Left cardiac atrium (tissue), 4 donors: ENCODE data around the gene RNF14. TPM values are rescaled to one million over a fixed set of nuclear protein-coding genes. Genes with fewer than 3 reads are reported as not detected.
A peak's percentile ranks its signal among the peaks of the same experiment; 100 is the strongest.

Experiments
- ATAC-seq, 2 donors: fragments of 200-7000 bp; cut with Tn5 transposase; one replicate each; pipeline ENCODE4 v1.9.1; 2020; ENCODE audit warnings: mild to moderate bottlenecking in 2 of 2, moderate library complexity in 2 of 2
- DNase-seq: peaks from one replicate; pipeline ENCODE4 v3.0.0-alpha.2; 2020
- intact Hi-C, 2 donors: fragments of 100-400 bp; cut with DNase I; formaldehyde crosslinking; loops; one replicate each; pipeline versions ENCODE4 v1.14.1 to v1.15.1; 2022 to 2023
- total RNA-seq, 2 donors: library from RNA; stranded (reverse); fragmentation: NEBNext Ultra II Directional; extraction: Animal tissue kit (Norgen Biotek cat#: 25700); gene quantifications; one replicate each; pipeline ENCODE4 v1.2.1, GENCODE V29; 2021
- donor health status: DM: no; HTN: yes; CAD: no.
- donor health status: DM: no; HTN: yes; CAD: no; lungs with severe emphysema.
- donor health status: DM: yes; HTN: yes; CAD: no.
- donor health status: Dilated cardiomyopathy.

RNF14 gene
- total RNA-seq, 2 donors from 2014 or later = 71.8 to 87.4 TPM

DNA sequence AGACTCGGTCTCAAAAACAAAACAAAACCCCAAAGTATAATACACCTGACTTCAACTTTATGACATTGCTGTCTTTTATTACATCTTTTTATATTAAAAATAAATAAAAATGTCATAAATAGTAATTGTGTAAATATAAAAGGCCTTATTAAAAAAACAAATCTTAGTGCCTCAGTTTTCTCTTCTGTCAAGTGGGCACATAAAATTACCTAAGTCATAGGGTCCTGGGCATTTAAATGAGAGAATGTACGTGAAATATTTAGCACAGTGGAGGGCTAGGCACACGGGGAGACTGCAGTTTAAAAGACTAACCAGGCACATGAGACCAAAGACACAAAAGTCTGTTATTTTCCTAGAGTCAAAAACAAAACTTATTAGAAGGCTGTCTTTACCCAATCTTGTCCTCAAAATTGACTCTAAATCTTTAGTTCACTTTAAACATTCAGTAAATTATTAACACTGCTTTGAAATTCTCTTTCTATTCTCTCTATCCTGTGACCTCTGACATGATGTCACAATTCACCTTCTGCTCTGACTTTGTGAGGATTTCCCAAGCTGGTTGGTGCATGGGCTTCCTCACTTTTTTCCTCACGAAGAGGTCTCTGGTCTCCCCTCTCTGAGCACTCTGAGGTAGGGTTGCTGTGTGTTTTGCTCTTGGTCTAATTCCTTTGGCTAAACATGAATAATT, 2.5 kb upstream of the RNF14 start:
- DNase-seq (no peak), ATAC-seq (no peak)
- intact Hi-C loops = no loop called here

GRCh38 chr5:141966963-141967333, 2.0 kb upstream of the RNF14 start:
- ATAC-seq (no peak), DNase-seq (no peak)
- intact Hi-C loops = no loop called here

GRCh38 chr5:141969783-141970771, 1.2 kb downstream of the RNF14 start:
- ATAC-seq = peak in 1 of 2 donors; percentile 21
- intact Hi-C loops = no loop called here
- no peak for DNase-seq

GRCh38 chr5:141973871-141974595, 5.1 kb downstream of the RNF14 start:
- ATAC-seq = no peak
- intact Hi-C loops = no loop called here

DNA sequence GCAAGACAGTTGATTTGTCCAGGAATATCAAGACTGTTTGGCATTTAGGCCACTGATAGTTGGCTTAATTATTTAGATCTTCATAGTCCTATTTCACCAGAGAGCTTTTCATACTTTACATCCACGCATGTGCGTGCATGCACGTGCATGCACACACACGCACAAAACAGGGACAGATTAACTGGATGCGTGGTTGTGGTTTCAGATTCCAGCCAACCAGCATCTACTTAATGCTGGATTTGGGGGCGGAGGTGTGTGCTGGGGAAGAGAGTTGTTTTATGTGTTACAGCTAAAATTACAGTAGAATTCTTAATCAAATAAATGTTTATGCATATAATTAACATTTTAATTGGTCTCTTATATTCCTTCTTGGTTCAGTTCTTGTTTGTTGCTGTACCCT, 7.3 kb downstream of the RNF14 start:
- DNase-seq (no peak), ATAC-seq (no peak)
- intact Hi-C loops = no loop called here

More at GRCh38 chr5:141973871-141974595, 5.1 kb downstream of the RNF14 start:
- DNase-seq = no peak

DNA sequence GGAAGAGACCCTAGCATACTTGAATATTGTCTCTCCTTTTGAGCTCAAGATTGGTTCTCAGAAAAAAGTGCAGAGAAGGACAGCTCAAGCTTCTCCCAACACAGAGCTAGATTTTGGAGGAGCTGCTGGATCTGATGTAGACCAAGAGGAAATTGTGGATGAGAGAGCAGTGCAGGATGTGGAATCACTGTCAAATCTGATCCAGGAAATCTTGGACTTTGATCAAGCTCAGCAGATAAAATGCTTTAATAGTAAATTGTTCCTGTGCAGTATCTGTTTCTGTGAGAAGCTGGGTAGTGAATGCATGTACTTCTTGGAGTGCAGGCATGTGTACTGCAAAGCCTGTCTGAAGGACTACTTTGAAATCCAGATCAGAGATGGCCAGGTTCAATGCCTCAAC, 9.5 kb downstream of the RNF14 start:
- DNase-seq (no peak), ATAC-seq (no peak)
- intact Hi-C loops = no loop called here

DNA sequence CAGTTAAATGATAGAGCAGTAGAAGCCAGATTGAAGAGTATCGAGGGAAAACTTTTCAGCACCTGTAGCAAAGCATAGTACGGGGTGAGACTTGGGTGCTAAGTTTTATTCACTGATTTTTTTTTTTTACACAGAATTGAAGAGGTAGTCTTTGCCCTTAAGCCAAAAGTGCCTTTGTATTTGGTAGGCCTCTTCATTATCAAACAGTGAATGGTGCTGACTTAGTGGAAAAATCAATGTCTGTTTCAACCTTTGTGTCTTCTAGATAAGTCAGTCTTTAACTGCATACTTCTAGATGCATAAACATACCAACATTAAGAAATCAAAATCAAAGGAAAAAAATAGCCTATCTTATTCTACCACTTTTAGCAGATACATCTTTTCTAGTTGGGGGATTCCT, 13.7 kb downstream of the RNF14 start:
- intact Hi-C loops = no loop called here
- DNase-seq (no peak), ATAC-seq (no peak)

GRCh38 chr5:141986072-141986471, 17.2 kb downstream of the RNF14 start:
- no peak for DNase-seq
- ATAC-seq = no peak
- intact Hi-C loops = no loop called here

- intact Hi-C loops = loop anchor here in 1 of 2 donors (5.0 to 10.0 kb wide), 2 partner anchors 153 to 565 kb away; no protein-coding TSS in a partner anchor
- DNase-seq (no peak), ATAC-seq (no peak)
These were observed 20.8 kb downstream of the RNF14 start for GRCh38 chr5:141989720-141990119.

- intact Hi-C loops = loop anchor here (2.0 to 10.0 kb wide), 3 partner anchors 150 to 562 kb away; no protein-coding TSS in a partner anchor
- DNase-seq (peak; percentile 75), ATAC-seq (peak; percentile 71 to 74)
These were observed 23.6 kb downstream of the RNF14 start for GRCh38 chr5:141992349-141992963.

- intact Hi-C loops = loop anchor here in 1 of 2 donors (5.0 to 10.0 kb wide), 2 partner anchors 148 to 560 kb away; no protein-coding TSS in a partner anchor
- no peak for DNase-seq
- no peak for ATAC-seq
These were observed 25.7 kb downstream of the RNF14 start for GRCh38 chr5:141994511-141995136.

- ATAC-seq = no peak
- no peak for DNase-seq
- intact Hi-C loops = loop anchor here in 1 of 2 donors (10.0 kb wide), 1 partner anchor 559 kb away; no protein-coding TSS in a partner anchor
These were observed 26.8 kb downstream of the RNF14 start for GRCh38 chr5:141995656-141996055.

DNA sequence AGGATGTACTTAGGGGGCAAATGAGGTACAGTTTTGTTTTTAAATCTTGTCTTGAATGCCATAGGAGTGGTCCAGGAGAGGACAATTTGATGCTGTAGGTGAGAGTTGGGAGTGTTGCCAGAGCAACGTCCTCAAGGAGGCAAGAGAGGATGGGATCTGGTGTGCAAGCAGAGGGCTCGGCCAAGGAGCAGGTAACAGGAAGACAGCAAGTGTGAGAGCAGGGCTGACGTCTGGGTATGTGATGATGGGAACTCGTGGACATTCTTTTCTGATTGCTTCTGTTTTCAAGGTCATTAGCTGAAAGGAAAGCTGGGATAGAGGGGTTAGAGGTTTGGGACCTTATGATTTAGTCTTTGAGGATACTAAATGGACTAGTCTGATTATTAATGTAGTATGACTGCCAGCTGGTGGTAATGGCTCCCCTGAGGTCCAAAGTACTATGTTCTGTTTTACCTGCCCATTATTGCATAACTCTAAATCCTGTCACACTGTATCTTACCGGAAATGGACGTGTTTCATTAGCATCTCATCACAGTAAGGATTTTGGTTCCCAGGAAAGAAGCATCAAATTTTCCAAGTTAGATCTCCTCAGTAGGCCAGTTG, 28.6 kb downstream of the RNF14 start:
- intact Hi-C loops = loop anchor here in 1 of 2 donors (10.0 kb wide), 1 partner anchor 557 kb away; no protein-coding TSS in a partner anchor
- DNase-seq (no peak), ATAC-seq (no peak)

- ATAC-seq (no peak), DNase-seq (no peak)
- intact Hi-C loops = no loop called here
These were observed 31.3 kb downstream of the RNF14 start for GRCh38 chr5:142000173-142000572.

- no peak for DNase-seq
- no peak for ATAC-seq
- intact Hi-C loops = no loop called here
These were observed 32.0 kb downstream of the RNF14 start for GRCh38 chr5:142000704-142001484.

DNA sequence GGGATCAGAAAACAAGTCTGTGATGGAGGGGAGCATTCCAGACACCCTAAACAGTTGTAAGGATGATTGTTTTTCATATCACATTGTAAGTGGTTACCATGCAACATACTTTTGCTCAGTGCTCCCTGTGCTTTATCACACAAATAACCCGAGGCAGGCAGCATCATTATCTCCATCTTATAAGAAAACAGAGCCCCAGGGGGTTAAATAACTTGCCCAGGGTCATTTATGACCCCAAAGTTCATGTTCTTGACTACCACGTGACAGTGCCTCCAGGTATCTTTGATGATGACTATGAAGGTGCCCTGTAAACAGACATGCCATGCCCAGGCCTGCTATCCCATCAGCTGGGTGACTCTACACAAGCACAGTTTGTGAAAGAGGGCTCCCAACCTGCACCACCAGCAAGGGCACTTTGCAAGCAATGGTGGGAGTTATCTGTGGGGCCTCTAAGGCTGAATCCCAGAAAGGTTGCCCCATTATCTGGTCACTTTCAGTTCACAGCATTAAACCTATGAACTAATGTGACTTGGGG, 34.4 kb downstream of the RNF14 start:
- DNase-seq = no peak

More for the DNA sequence above, 34.4 kb downstream of the RNF14 start:
- no peak for ATAC-seq
- intact Hi-C loops = no loop called here
